Choroid plexus epithelial cell (primary cell): ENCODE data around the gene RERG.

Experiments used
- DNase-seq: peaks from one replicate; pipeline ENCODE4 v3.0.0-alpha.2; 2010; ENCODE audit warnings: low read depth
- H3K4me3 ChIP-seq: 2 replicates; pipeline ENCODE4 v1.5.1; 2011; ENCODE audit warnings: low read depth, mild to moderate bottlenecking, control low read depth, low read length, moderate library complexity
- TF ChIP-seq, protein P1 (sequence below): conservative IDR thresholded peaks from 2 replicates; pipeline ENCODE4 v1.5.1; 2011; ENCODE audit warnings: low read depth, mild to moderate bottlenecking, control low read depth, inconsistent platforms, low read length, moderate library complexity

The RERG gene

GRCh38 chr12:15194456-15195368 is 26.5 kb downstream of the RERG start:
- TF ChIP-seq, protein P1, sequence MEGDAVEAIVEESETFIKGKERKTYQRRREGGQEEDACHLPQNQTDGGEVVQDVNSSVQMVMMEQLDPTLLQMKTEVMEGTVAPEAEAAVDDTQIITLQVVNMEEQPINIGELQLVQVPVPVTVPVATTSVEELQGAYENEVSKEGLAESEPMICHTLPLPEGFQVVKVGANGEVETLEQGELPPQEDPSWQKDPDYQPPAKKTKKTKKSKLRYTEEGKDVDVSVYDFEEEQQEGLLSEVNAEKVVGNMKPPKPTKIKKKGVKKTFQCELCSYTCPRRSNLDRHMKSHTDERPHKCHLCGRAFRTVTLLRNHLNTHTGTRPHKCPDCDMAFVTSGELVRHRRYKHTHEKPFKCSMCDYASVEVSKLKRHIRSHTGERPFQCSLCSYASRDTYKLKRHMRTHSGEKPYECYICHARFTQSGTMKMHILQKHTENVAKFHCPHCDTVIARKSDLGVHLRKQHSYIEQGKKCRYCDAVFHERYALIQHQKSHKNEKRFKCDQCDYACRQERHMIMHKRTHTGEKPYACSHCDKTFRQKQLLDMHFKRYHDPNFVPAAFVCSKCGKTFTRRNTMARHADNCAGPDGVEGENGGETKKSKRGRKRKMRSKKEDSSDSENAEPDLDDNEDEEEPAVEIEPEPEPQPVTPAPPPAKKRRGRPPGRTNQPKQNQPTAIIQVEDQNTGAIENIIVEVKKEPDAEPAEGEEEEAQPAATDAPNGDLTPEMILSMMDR = no peak
- H3K4me3 ChIP-seq = no peak overlapping the region
- no peak for DNase-seq

- DNase-seq = no peak
- no peak overlapping the region for H3K4me3 ChIP-seq
- TF ChIP-seq, protein P1 = no peak
Observed at GRCh38 chr12:15193946-15194345, 27.3 kb downstream of the RERG start.

GRCh38 chr12:15192720-15193119 is 28.5 kb downstream of the RERG start:
- H3K4me3 ChIP-seq = no peak overlapping the region
- DNase-seq = peak; percentile 45
- TF ChIP-seq, protein P1 = no peak

DNA sequence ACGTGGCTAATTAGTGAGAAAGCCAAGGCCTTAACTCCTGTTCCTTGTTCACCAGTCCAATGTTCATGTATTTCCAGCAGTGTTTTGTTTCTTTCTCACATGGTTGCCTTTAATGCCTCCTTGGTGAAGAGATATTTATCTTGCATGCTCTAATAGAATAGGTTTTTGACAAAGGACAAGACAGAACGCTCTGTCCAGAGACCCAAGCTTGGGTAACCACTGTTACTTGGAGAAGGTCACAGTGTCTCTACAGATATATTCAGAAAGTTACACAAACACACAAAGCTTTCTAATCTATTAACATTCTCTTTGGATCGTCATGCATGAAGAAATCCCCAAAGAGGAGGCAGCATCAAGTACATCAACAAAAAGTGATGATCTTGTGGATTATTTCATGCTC is 33.1 kb downstream of the RERG start:
- H3K4me3 ChIP-seq = no peak overlapping the region
- no peak for DNase-seq
- TF ChIP-seq, protein P1 = no peak

GRCh38 chr12:15186597-15186996 is 34.6 kb downstream of the RERG start:
- DNase-seq = no peak
- TF ChIP-seq, protein P1 = no peak
- no peak overlapping the region for H3K4me3 ChIP-seq

- TF ChIP-seq, protein P1 = no peak
- H3K4me3 ChIP-seq = no peak overlapping the region
- DNase-seq = no peak
Observed at GRCh38 chr12:15184484-15184883, 36.7 kb downstream of the RERG start.

DNA sequence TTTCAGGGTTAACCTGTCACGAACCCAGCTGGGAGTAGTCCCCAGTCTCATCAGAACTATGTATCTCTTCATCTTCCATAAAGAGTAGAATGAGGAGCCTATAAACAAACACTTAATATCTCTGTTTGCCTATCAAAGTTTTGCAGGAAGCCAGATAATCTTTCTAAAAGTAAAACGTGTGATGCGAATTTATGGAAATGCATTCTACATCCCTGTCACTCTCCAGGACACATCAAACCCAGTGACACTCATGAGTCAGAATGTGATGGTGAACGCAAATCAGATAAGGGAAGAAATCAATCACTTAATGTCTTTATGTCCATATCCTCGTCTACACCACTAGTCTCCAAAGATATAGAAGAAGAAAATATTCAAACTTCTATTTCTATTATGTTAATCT is 37.4 kb downstream of the RERG start:
- no peak overlapping the region for H3K4me3 ChIP-seq
- TF ChIP-seq, protein P1 = no peak
- DNase-seq = no peak
